Activated CD4-positive, alpha-beta T cell treated with anti-CD3 and anti-CD28 coated beads, Interleukin-10, Interleukin-2, amounts not matched to agents 100 ng/mL and 50 ng/mL, durations not matched to agents 16 hours and 8 hours (primary cell): Measurements from ENCODE around the gene CTSF.
A peak's percentile ranks its signal among the peaks of the same experiment; 100 is the strongest.
"Not testable (repeated sequence)": the region's sequence is repeated elsewhere in the genome, so short reads cannot be mapped to it uniquely, and the experiment has no call there.

Experiments used
- DNase-seq: peaks from one replicate; pipeline ENCODE4 v3.0.0-alpha.2; 2020

Gene CTSF

GRCh38 chr11:66589315-66589714, 20.9 kb upstream of the CTSF start:
- not testable (repeated sequence) for DNase-seq

GRCh38 chr11:66586136-66586535, 17.7 kb upstream of the CTSF start:
- DNase-seq, result no peak

GRCh38 chr11:66585447-66585846, 17.0 kb upstream of the CTSF start:
- DNase-seq, result not testable (repeated sequence)

GRCh38 chr11:66582565-66583147, 14.2 kb upstream of the CTSF start:
- DNase-seq, result not testable (repeated sequence)

- no peak for DNase-seq
Measured at GRCh38 chr11:66581261-66581660, 12.9 kb upstream of the CTSF start.

GRCh38 chr11:66580803-66581202, 12.4 kb upstream of the CTSF start:
- DNase-seq, result no peak

GRCh38 chr11:66579017-66579606, 10.7 kb upstream of the CTSF start:
- DNase-seq, result peak; percentile 71

- no peak for DNase-seq
Measured at GRCh38 chr11:66570850-66571180, 2.4 kb upstream of the CTSF start.

GRCh38 chr11:66570079-66570849, 1.9 kb upstream of the CTSF start:
- no peak for DNase-seq

GRCh38 chr11:66569076-66569475, 670 bp upstream of the CTSF start:
- DNase-seq, result no peak

- no peak for DNase-seq
Measured at GRCh38 chr11:66567787-66568123, 651 bp downstream of the CTSF start.

- DNase-seq, result no peak
Measured at GRCh38 chr11:66566221-66566620, 2.2 kb downstream of the CTSF start.

GRCh38 chr11:66564984-66565383, 3.4 kb downstream of the CTSF start:
- DNase-seq, result no peak

GRCh38 chr11:66564538-66564937, 3.9 kb downstream of the CTSF start:
- DNase-seq, result no peak

- DNase-seq, result no peak
Measured at GRCh38 chr11:66563832-66564231, 4.6 kb downstream of the CTSF start.

- DNase-seq, result no peak
Measured at GRCh38 chr11:66562907-66563583, 5.4 kb downstream of the CTSF start.

GRCh38 chr11:66562275-66562674, 6.1 kb downstream of the CTSF start:
- DNase-seq, result no peak

- no peak for DNase-seq
Measured at GRCh38 chr11:66561975-66562248, 6.5 kb downstream of the CTSF start.

- no peak for DNase-seq
Measured at GRCh38 chr11:66561178-66561974, 7.0 kb downstream of the CTSF start.

GRCh38 chr11:66559866-66560676, 8.3 kb downstream of the CTSF start:
- no peak for DNase-seq

- peak; percentile 17 for DNase-seq
Measured at GRCh38 chr11:66559142-66559865, 9.1 kb downstream of the CTSF start.
